HG02642 (cell line): ENCODE data around the gene FAM47A.

ENCODE experiments used
- ATAC-seq: cut with Tn5 transposase; IDR thresholded peaks from one replicate; pipeline ENCODE4 v1.9.1; 2021; ENCODE audit warnings: mild to moderate bottlenecking; ENCODE audit not compliant: unreplicated experiment, poor library complexity

The FAM47A gene

DNA sequence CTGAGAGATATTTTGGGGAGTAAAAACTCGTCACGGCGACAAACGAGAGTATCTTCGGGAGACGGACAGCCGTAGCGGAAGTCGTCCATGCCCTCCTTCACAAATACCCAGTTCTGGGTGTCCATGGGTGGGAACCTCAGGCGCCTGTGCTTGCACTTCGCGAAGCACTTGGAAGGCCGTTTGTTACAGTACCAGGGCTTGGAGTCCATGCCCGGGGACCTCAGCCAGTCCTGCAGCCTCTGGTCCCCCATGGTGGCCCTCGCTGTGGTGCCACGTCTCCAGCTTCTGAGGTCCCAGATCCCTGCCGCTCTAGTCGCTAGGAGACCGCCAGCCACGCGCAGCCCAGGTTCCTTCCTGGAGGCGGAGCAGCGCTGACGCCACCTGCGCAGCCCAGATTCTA lies at the start of gene FAM47A:
FAM47A (minus strand) TSS at position 287 of the 400 bp plus-strand sequence; CDS start at position 251, 36 bp downstream.
- ATAC-seq: no peak

DNA sequence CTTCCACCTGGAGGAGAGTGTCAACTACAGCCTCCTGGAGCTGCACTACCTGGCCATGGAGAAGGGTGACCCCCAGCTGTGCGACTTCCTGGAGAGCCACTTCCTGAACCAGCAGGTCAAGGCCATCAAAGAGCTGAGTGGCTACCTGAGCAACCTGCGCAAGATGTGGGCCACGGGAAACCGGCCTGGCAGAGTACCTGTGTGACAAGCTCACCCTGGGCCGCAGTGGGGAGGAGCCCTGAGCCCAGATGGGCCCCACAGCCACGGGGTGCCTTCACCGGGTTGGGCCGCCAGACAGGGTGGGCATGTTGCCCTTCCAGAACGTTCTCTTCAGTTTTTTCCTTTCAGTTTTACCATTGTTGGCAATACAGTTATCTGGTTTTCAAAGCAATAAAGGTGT lies 15.2 kb upstream of the FAM47A start:
- no peak for ATAC-seq

DNA sequence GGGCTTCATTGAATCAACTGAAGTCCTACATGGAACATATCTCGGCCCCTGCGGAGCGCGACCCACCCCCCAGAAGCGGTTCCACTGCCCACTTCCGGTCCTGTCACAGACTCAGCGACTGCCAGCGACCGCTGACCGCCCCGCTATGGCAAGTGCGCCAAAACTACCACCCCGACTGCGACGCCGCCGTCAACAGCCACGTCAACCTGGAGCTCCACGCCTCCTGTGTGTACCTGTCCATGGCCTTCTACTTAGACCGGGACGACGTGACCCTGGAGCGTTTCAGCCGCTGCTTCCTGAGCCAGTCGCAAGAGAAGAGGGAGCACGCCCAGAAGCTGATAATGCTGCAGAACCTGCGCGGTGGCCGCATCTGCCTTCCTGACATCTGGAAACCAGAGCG lies 14.8 kb upstream of the FAM47A start:
- ATAC-seq: no peak

GRCh38 chrX:34144246-34144645 lies 12.1 kb upstream of the FAM47A start:
- no peak for ATAC-seq

- no peak for ATAC-seq
Observed at GRCh38 chrX:34140816-34141215, 8.7 kb upstream of the FAM47A start.

DNA sequence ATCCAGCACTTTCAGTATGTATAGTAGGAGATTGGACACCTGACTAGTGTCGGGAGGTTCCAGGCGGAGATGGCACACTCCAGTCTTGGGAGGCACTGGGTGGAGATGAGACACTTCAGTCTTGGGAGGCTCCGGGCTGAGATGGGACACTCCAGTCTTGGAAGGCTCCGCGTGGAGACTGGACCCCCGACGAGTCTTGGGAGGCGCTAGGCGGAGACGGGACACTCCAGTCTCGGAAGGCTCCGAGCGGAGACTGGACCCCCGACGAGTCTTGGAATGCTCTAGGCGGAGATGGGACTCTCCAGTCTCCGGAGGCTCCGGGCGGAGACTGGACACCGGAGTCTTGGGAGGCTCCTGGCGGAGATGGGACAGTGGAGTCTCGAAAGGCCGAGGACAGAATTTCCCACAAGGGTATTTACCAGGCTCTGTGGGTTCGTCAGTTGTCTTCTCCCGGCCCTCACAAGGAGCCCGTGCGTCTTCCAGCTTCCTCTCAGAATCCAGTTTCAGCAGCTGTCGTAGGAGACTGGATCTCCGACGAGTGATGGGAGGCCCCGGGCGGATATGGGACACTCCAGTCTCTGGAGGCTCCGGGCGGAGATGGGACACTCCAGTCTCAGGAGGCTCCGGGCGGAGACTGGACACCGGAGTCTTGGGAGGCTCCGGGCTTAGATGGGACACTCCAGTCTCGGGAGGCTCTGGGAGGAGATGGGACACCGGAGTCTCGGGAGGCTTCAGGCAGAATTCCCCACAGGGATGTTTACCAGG lies 952 bp downstream of the FAM47A start:
- ATAC-seq: no peak

DNA sequence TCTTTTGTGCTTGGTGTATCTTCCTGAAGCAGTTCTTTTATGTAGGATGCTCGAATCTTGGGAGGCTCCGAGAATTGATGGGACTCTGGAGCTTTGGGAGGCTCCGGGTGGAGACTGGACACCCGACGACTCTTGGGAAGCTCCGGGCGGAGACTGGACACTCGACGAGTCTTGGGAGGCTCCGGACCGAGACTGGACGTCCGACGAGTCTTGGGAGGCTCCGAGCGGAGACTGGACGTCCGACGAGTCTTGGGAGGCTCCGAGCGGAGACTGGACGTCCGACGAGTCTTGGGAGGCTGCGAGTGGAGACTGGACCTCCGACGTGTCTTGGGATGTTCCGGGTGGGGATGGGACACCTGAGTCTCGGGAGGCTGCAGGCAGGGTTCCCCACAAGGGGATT lies 1.6 kb downstream of the FAM47A start:
- no peak for ATAC-seq

- ATAC-seq: no peak
Observed at GRCh38 chrX:34126011-34126410, 6.1 kb downstream of the FAM47A start.

DNA sequence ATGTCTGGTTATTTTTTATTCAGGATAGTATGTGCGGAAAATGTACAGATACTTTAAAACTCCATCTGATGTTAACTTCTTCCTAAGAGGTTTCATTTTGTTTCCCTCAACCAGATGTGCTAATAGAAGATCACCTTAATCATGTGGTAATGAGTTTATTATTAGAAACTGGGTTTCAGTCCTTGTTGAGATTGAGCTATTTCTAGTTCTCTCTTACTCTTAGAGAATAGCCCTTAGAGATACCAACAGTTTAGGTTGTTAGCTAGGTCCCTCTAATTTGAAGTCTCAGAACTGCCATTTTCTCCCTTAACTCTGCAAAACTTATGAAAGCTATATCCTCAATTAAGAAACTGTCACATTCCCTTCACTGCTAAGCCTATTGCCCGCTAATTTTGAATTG lies 13.0 kb downstream of the FAM47A start:
- no peak for ATAC-seq

- no peak for ATAC-seq
Observed at GRCh38 chrX:34112459-34112858, 19.7 kb downstream of the FAM47A start.
